Measurements from ENCODE around the gene PPP1R9B. TPM values are rescaled to one million over a fixed set of nuclear protein-coding genes. Genes with fewer than 3 reads are reported as not detected.

The PPP1R9B gene
- total RNA-seq, 1 experiment from 2014 or later, result 23.0 TPM

- H3K4me1 ChIP-seq (ENCODE audit: insufficient read depth, low read length), result no peaks in the 10 kb centered on the region
- no peak overlapping the region for H3K56ac ChIP-seq (ENCODE audit: insufficient read length, low read depth, low read length)
- no peaks in the 10 kb centered on the region; the same call in 1 of the 2 replicates for H3K27me3 ChIP-seq (ENCODE audit: insufficient read depth, low read length)
- no peak overlapping the region for H3K27ac ChIP-seq (ENCODE audit: insufficient read length, low read depth, low read length)
- no peaks in the 10 kb centered on the region for H3K9me3 ChIP-seq (ENCODE audit: control insufficient read depth, low read depth, low read length)
- TF ChIP-seq CTCF (conservative IDR thresholded peaks at IDR 0.05), result no peak
- no peak overlapping the region for H3K23ac ChIP-seq (ENCODE audit: insufficient read length, low read depth, low read length)
- H3K9ac ChIP-seq (ENCODE audit: extremely low read depth, insufficient read length, low read length), result no peak overlapping the region
- Mint-ChIP-seq H3K27ac (no peak overlapping the region; a peak in 1 of 7 replicates), H3K4me1 (peaks cover 17 to 20% of the 10 kb centered on the region in 2 experiments), H3K27me3 (ENCODE audit: low read depth) (peaks cover 28% of the 10 kb centered on the region), H3K36me3 (ENCODE audit: insufficient read depth in 1 of 3, low read depth in 3 of 3) (no peaks in the 10 kb centered on the region), H3K9me3 (no peaks in the 10 kb centered on the region), H3K4me3 (no peak overlapping the region)
- no peak for DNase-seq
- no peak overlapping the region for H4K8ac ChIP-seq (replicated peaks; ENCODE audit: insufficient read length, low read depth, low read length)
- no peaks in the 10 kb centered on the region for H4K20me1 ChIP-seq (ENCODE audit: control insufficient read depth, insufficient read depth, insufficient read length)
- no peaks in the 10 kb centered on the region for H3K79me1 ChIP-seq (ENCODE audit: insufficient read depth, low read depth, low read length, poor library complexity, severe bottlenecking)
- no peak overlapping the region for H2BK5ac ChIP-seq (ENCODE audit: insufficient read length, low read length)
- H3K4me2 ChIP-seq (ENCODE audit: insufficient read depth, insufficient read length, low read length), result no peak overlapping the region
- WGBS (ENCODE audit: extremely low coverage, insufficient read length, low lambda C conversion rate), result no CpG with 5 or more reads among the region's 4 CpGs
- H3K14ac ChIP-seq (ENCODE audit: insufficient read depth, low read length), result no peak overlapping the region
- H3T11ph ChIP-seq (ENCODE audit: low read length), result no peak overlapping the region
- H2BK120ac ChIP-seq (ENCODE audit: low read depth, low read length, poor library complexity, severe bottlenecking), result no peak overlapping the region
- no peaks in the 10 kb centered on the region for H3K79me2 ChIP-seq (ENCODE audit: insufficient read depth, low read length)
- no peak overlapping the region for H2AFZ ChIP-seq (ENCODE audit: low read length)
- no peak overlapping the region for H4K5ac ChIP-seq (ENCODE audit: insufficient read length, low read depth, low read length)
- H3K18ac ChIP-seq (ENCODE audit: insufficient read length, low read depth, low read length), result no peak overlapping the region
- no peak overlapping the region for H2BK20ac ChIP-seq (ENCODE audit: low read depth, low read length, poor library complexity, severe bottlenecking)
- H2BK15ac ChIP-seq (ENCODE audit: low read depth, low read length), result no peak overlapping the region
- no peak overlapping the region for H2AK5ac ChIP-seq (ENCODE audit: insufficient read length, low read length)
- H2BK12ac ChIP-seq (ENCODE audit: insufficient read length, low read depth, low read length), result no peak overlapping the region
- H3K4ac ChIP-seq (ENCODE audit: low read depth, low read length), result no peak overlapping the region
- no peak overlapping the region for H4K91ac ChIP-seq (ENCODE audit: insufficient read length, low read depth, low read length)
- peaks cover 13% of the 10 kb centered on the region for H3K23me2 ChIP-seq (ENCODE audit: insufficient read length, low read depth, low read length, poor library complexity, severe bottlenecking)
These were observed 7.4 kb upstream of the PPP1R9B start for GRCh38 chr17:50157891-50158290.
